Measurements from ENCODE around the gene NIN.

DNA sequence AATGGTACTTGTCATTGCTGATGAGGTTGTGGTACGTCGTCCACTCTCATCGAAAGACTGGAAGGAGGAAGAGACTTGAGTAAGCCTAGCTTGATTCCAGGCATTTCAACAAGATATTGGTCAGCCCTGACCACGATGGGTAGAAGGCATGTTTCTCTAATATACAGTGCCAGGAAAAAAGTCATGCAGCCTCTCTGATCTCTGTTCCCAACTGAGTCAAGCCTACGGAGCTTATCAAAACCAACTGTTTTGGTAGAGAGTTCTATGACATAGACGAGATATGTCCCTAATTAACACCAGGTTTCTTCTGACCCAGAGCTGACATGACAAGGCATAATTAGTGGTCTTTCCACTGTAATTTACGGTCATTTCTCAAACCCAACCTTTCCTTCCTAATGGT, 58.5 kb downstream of the NIN start:
- TF ChIP-seq, protein P1, sequence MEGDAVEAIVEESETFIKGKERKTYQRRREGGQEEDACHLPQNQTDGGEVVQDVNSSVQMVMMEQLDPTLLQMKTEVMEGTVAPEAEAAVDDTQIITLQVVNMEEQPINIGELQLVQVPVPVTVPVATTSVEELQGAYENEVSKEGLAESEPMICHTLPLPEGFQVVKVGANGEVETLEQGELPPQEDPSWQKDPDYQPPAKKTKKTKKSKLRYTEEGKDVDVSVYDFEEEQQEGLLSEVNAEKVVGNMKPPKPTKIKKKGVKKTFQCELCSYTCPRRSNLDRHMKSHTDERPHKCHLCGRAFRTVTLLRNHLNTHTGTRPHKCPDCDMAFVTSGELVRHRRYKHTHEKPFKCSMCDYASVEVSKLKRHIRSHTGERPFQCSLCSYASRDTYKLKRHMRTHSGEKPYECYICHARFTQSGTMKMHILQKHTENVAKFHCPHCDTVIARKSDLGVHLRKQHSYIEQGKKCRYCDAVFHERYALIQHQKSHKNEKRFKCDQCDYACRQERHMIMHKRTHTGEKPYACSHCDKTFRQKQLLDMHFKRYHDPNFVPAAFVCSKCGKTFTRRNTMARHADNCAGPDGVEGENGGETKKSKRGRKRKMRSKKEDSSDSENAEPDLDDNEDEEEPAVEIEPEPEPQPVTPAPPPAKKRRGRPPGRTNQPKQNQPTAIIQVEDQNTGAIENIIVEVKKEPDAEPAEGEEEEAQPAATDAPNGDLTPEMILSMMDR (IDR thresholded peaks at IDR 0.05; ENCODE audit: low read length), result no peak
- no peak for TF ChIP-seq EZH2 (IDR thresholded peaks at IDR 0.05; ENCODE audit: borderline replicate concordance, low read length)

Data from OCI-LY1 (cell line).